GM12878 (cell line): ENCODE results near the gene FUBP3. TPM values are rescaled to one million over a fixed set of nuclear protein-coding genes. Genes with fewer than 3 reads are reported as not detected.

Source experiments
- ATAC-seq: fragments of 200-7000 bp; cut with Tn5 transposase; 3 replicates; pipeline ENCODE4 v1.9.1; 2020; ENCODE audit warnings: mild to moderate bottlenecking, moderate library complexity
- BruUV-seq: library from RNA; stranded (reverse); fragments of 400-500 nt; replicated peaks from 2 replicates; lab custom pipeline; 2021; lab: Mats Ljungman, UMichigan
- CTCF ChIA-PET: fragments of 300-600 bp; sonication (Branson Sonifier 250); formaldehyde crosslinking; extraction: SDS; loops from one replicate; lab custom pipeline; 2021; ENCODE audit warnings: inconsistent platforms; lab: Yijun Ruan, JAX
- POLR2A ChIA-PET: fragments of 350-600 bp; formaldehyde crosslinking; extraction: SDS; loops from one replicate; lab custom pipeline; 2021; ENCODE audit warnings: inconsistent platforms; lab: Charles Lee
- RAD21 ChIA-PET: fragments of 300-600 bp; sonication (Branson Sonifier 250); formaldehyde crosslinking; loops from one replicate; lab custom pipeline; 2023; ENCODE audit warnings: antibody characterized with exemption; ENCODE audit not compliant: unreplicated experiment; lab: Charles Lee
- SMC1A ChIA-PET: fragments of 300-600 bp; sonication (Branson Sonifier 250); formaldehyde crosslinking; loops from one replicate; lab custom pipeline; 2023; ENCODE audit not compliant: unreplicated experiment, uncharacterized antibody; lab: Charles Lee
- DNase-seq: peaks from one replicate; pipeline ENCODE4 v3.0.0-alpha.2; 2011; ENCODE audit warnings: low read depth, low spot score
- FAIRE-seq: peaks from 3 replicates; lab custom pipeline; 2011; peaks lifted over from hg19 to GRCh38; lab: Jason Lieb, UNC
- H2AFZ ChIP-seq: 2 replicates; pipeline ENCODE4 v1.6.0; 2011; ENCODE audit warnings: low read depth, low read length, control low read depth; ENCODE audit not compliant: control insufficient read depth
- H3K27ac ChIP-seq: 2 replicates; pipeline ENCODE4 v1.5.1; 2011; ENCODE audit warnings: control low read depth; ENCODE audit not compliant: control insufficient read depth, insufficient read depth
- H3K27me3 ChIP-seq, 2 experiments: replicated peaks in 1 of 2; 2 replicates each; pipeline versions ENCODE4 v1.6.0 to v1.6.1; 2011; ENCODE audit warnings: low read length in 1 of 2; ENCODE audit not compliant: control insufficient read depth in 2 of 2, insufficient read depth in 2 of 2
- H3K36me3 ChIP-seq, 2 experiments: 2 replicates each; pipeline ENCODE4 v1.5.1; 2011; ENCODE audit warnings: low read length in 1 of 2; ENCODE audit not compliant: control insufficient read depth in 2 of 2, insufficient read depth in 2 of 2
- H3K4me1 ChIP-seq: 2 replicates; pipeline ENCODE4 v1.6.1; 2011; ENCODE audit warnings: mild to moderate bottlenecking, low read length, moderate library complexity, mixed read lengths; ENCODE audit not compliant: control insufficient read depth, insufficient read depth
- H3K4me2 ChIP-seq: 2 replicates; pipeline ENCODE4 v1.6.0; 2011; ENCODE audit warnings: control low read depth; ENCODE audit not compliant: control insufficient read depth, insufficient read depth
- H3K4me3 ChIP-seq: fragments of 200-600 bp; sonication (generic); 2 replicates; pipeline ENCODE4 v1.5.1; 2016
- H3K79me2 ChIP-seq: 2 replicates; pipeline ENCODE4 v1.6.0; 2011; ENCODE audit warnings: low read length; ENCODE audit not compliant: control insufficient read depth, insufficient read depth
- H3K9ac ChIP-seq: 2 replicates; pipeline ENCODE4 v1.8.0; 2011; ENCODE audit warnings: low read length, control low read depth, mixed read lengths; ENCODE audit not compliant: control insufficient read depth, insufficient read depth
- H3K9me3 ChIP-seq: replicated peaks from 3 replicates; pipeline ENCODE4 v1.5.1; 2011; ENCODE audit warnings: mild to moderate bottlenecking, low read length; ENCODE audit not compliant: control insufficient read depth, insufficient read depth
- H4K20me1 ChIP-seq: 2 replicates; pipeline ENCODE4 v1.6.0; 2011; ENCODE audit not compliant: control insufficient read depth, insufficient read depth
- BHLHE40 ChIP-seq, 2 experiments: fragments of 450-650 bp in 1 of 2; IDR thresholded peaks; 2 replicates each; pipeline ENCODE4 v1.6.1; 2011 to 2017; ENCODE audit warnings: low read depth in 2 of 2, borderline replicate concordance in 1 of 2, improper control_type of control experiment in 1 of 2, low read length in 1 of 2, mild to moderate bottlenecking in 1 of 2
- KDM1A ChIP-seq: fragments of 200-600 bp; sonication (generic); IDR thresholded peaks from 2 replicates; pipeline ENCODE4 v1.6.1; 2016; ENCODE audit warnings: borderline replicate concordance
- LARP7 ChIP-seq: fragments of 450-650 bp; IDR thresholded peaks from 2 replicates; pipeline ENCODE4 v1.6.1; 2017; ENCODE audit warnings: mild to moderate bottlenecking
- NFIC ChIP-seq: IDR thresholded peaks from 2 replicates; pipeline ENCODE4 v1.6.1; 2012; ENCODE audit warnings: low read depth, mild to moderate bottlenecking, inconsistent platforms, low read length, moderate library complexity
- NR2F1 ChIP-seq: fragments of 450-650 bp; conservative IDR thresholded peaks from 2 replicates; pipeline ENCODE4 v1.6.1; 2017; ENCODE audit warnings: mild to moderate bottlenecking
- POU2F2 ChIP-seq: IDR thresholded peaks from 3 replicates; pipeline ENCODE4 v1.6.1; 2011; ENCODE audit warnings: low read depth, mild to moderate bottlenecking, low read length, borderline replicate concordance
- RFX5 ChIP-seq: IDR thresholded peaks from 2 replicates; pipeline ENCODE4 v1.6.1; 2011; ENCODE audit warnings: low read depth, low read length, improper control_type of control experiment
- RUNX3 ChIP-seq: IDR thresholded peaks from 2 replicates; pipeline ENCODE4 v1.6.1; 2012; ENCODE audit warnings: low read length, inconsistent platforms
- STAT3 ChIP-seq: IDR thresholded peaks from 2 replicates; pipeline ENCODE4 v1.6.1; 2011; ENCODE audit warnings: low read depth, low read length, improper control_type of control experiment
- YBX1 ChIP-seq: fragments of 450-650 bp; IDR thresholded peaks from 2 replicates; pipeline ENCODE4 v1.6.1; 2016; ENCODE audit warnings: antibody characterized with exemption
- ZNF24 ChIP-seq: fragments of 450-650 bp; IDR thresholded peaks from 2 replicates; pipeline ENCODE4 v1.6.1; 2017; ENCODE audit warnings: antibody characterized with exemption, mild to moderate bottlenecking
- WGBS: methylation state at CpG from one replicate; pipeline ENCODE4 v1.1.6; 2016; ENCODE audit warnings: low lambda C conversion rate; ENCODE audit not compliant: insufficient replicate concordance, insufficient coverage; ENCODE audit errors: missing lambda C conversion rate; 5-methylcytosine and 5-hydroxymethylcytosine counted together
- in situ Hi-C: fragments of 300-500 bp; cut with MboI; formaldehyde crosslinking; loops from 9 replicates; pipeline ENCODE4 v1.14.3; 2018; ENCODE audit warnings: mixed read lengths
- intact Hi-C: fragments of 100-400 bp; cut with micrococcal nuclease; formaldehyde crosslinking; loops from one replicate; pipeline ENCODE4 v1.14.2; 2022; ENCODE audit not compliant: unreplicated experiment
- polyA plus RNA-seq, 11 experiments: library from polyadenylated mRNA; depleted of rRNA in 4 of 11; unstranded in 6 of 11; stranded (reverse) in 5 of 11; fragments of >200 nt; fragmentation: Nextera tagmentation in 4 of 11; fragmentation: Illumina TruSeq in 1 of 11; extraction: Ambion mirVana in 4 of 11; extraction: Trizol in 1 of 11; gene quantifications; 1 replicate in 1 of 11; 2 replicates in 10 of 11; pipeline versions ENCODE4 v1.2.1 to v1.2.3, GENCODE V29; 2011 to 2016; ENCODE audit warnings: inconsistent platforms in 2 of 11, missing spikeins in 2 of 11, low read depth in 1 of 11
- total RNA-seq, 4 experiments: library from RNA; depleted of rRNA in 3 of 4; stranded (reverse); fragments of >200 nt in 3 of 4; fragmentation: Illumina TruSeq in 1 of 4; extraction: Trizol in 1 of 4; gene quantifications; 2 replicates each; pipeline versions ENCODE4 v1.2.1 to v1.2.3, GENCODE V29; 2013 to 2021
- TF ChIP-seq, protein P1 (sequence below): IDR thresholded peaks from 2 replicates; pipeline ENCODE4 v1.6.1; 2011; ENCODE audit warnings: mild to moderate bottlenecking, low read depth, low read length, moderate library complexity; ENCODE audit not compliant: insufficient replicate concordance
- TF ChIP-seq, protein P2 (sequence below): fragments of 450-650 bp; formaldehyde crosslinking; IDR thresholded peaks from 2 replicates; pipeline ENCODE4 v1.4.0; 2020; ENCODE audit warnings: mild to moderate bottlenecking, moderate library complexity

FUBP3 gene
- total and polyA plus RNA-seq, 10 of the 15 experiments (the other 5 are each of a cell fraction or from before 2014, with no cell fraction given) = 2.4 to 49.4 (median 37.2) TPM

DNA sequence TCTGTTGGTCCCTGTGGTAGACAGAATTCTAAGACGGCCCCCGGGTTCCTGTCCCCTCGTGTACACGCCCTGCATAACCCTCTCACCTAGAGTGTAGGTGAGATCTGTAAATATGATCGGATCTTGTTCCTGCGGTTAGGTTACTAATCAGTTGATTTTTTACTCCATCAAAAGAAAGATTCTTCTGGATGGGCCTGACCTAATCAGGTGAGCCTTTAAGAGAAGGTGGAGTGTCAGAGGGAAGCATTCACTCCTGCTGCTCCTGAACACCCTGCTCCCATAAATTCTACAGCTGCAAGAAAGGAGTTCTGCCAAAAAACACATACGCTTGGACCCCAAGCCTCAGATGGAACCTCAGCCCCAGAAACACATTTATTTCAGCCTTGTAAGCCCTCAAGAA is 15.6 kb upstream of the FUBP3 start:
- Histone ChIP-seq H3K36me3 (no peaks in the 10 kb centered on the region), H3K9ac (no peak overlapping the region), H2AFZ (no peak overlapping the region), H3K27ac (no peak overlapping the region), H3K4me3 (no peak overlapping the region), H3K79me2 (no peaks in the 10 kb centered on the region), H4K20me1 (no peaks in the 10 kb centered on the region), H3K27me3 (no peaks in the 10 kb centered on the region), H3K4me1 (no peaks in the 10 kb centered on the region), H3K9me3 (no peaks in the 10 kb centered on the region; the same call in 2 of the 3 replicates), H3K4me2 (no peak overlapping the region)
- ATAC-seq = no peak
- BruUV-seq = no TSS peak
- no peak for FAIRE-seq
- intact Hi-C loops (no loop called here), in situ Hi-C loops (no loop called here)
- ChIA-PET POLR2A (no interaction called here), CTCF (no interaction called here), RAD21 (no interaction called here), SMC1A (no interaction called here)
- 48% methylated on average over 7 of the region's 7 CpGs for WGBS
- no peak for DNase-seq
- TF ChIP-seq KDM1A (no peak), YBX1 (no peak), NFIC (no peak), RFX5 (no peak), ZNF24 (no peak)
- TF ChIP-seq, protein P1, sequence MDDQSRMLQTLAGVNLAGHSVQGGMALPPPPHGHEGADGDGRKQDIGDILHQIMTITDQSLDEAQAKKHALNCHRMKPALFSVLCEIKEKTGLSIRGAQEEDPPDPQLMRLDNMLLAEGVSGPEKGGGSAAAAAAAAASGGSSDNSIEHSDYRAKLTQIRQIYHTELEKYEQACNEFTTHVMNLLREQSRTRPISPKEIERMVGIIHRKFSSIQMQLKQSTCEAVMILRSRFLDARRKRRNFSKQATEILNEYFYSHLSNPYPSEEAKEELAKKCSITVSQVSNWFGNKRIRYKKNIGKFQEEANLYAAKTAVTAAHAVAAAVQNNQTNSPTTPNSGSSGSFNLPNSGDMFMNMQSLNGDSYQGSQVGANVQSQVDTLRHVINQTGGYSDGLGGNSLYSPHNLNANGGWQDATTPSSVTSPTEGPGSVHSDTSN = no peak

DNA sequence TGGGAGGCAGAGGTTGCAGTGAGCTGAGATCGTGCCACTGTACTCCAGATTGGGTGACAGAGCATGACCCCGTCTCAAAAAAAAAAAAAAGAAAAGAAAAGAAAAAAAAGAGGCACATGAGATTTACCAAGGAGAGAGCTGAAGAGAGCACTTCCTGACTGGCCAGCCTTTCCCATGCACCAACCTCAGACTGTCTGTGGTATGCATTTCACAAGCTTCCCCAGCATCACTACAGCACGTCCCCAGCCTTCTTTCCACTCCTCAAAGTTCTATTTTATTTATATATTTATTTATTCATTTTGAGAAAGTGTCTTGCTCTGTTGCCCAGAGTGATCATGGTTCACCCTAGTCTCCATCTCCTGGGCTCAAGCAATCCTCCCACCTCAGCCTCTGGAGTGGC is 13.6 kb upstream of the FUBP3 start:
- Histone ChIP-seq H3K27me3 (no peaks in the 10 kb centered on the region), H3K79me2 (no peaks in the 10 kb centered on the region), H3K4me3 (no peak overlapping the region), H3K27ac (no peak overlapping the region), H3K36me3 (no peaks in the 10 kb centered on the region), H3K9me3 (no peaks in the 10 kb centered on the region; the same call in 2 of the 3 replicates), H2AFZ (no peak overlapping the region), H3K9ac (no peak overlapping the region), H3K4me2 (no peak overlapping the region), H4K20me1 (no peaks in the 10 kb centered on the region), H3K4me1 (no peaks in the 10 kb centered on the region)
- CTCF ChIA-PET = interaction anchor here (0.6 kb wide), 1 partner anchor 683 kb away, joined by 3 read pairs; no protein-coding TSS in a partner anchor
- WGBS = 47% methylated on average over 2 of the region's 3 CpGs
- ATAC-seq (no peak), FAIRE-seq (no peak), DNase-seq (no peak)
- in situ Hi-C loops (no loop called here), intact Hi-C loops (no loop called here)
- BruUV-seq = no TSS peak
- SMC1A ChIA-PET = interaction anchor here (0.7 kb wide), 1 partner anchor 36 kb away, joined by 3 read pairs; no protein-coding TSS in a partner anchor
- RAD21 ChIA-PET = no interaction called here
- POLR2A ChIA-PET = interaction anchor here (0.6 kb wide), 1 partner anchor 8 kb away, joined by 4 read pairs; no protein-coding TSS in a partner anchor
- TF ChIP-seq LARP7 = no peak
- TF ChIP-seq NR2F1 = no peak
- TF ChIP-seq, protein P2, sequence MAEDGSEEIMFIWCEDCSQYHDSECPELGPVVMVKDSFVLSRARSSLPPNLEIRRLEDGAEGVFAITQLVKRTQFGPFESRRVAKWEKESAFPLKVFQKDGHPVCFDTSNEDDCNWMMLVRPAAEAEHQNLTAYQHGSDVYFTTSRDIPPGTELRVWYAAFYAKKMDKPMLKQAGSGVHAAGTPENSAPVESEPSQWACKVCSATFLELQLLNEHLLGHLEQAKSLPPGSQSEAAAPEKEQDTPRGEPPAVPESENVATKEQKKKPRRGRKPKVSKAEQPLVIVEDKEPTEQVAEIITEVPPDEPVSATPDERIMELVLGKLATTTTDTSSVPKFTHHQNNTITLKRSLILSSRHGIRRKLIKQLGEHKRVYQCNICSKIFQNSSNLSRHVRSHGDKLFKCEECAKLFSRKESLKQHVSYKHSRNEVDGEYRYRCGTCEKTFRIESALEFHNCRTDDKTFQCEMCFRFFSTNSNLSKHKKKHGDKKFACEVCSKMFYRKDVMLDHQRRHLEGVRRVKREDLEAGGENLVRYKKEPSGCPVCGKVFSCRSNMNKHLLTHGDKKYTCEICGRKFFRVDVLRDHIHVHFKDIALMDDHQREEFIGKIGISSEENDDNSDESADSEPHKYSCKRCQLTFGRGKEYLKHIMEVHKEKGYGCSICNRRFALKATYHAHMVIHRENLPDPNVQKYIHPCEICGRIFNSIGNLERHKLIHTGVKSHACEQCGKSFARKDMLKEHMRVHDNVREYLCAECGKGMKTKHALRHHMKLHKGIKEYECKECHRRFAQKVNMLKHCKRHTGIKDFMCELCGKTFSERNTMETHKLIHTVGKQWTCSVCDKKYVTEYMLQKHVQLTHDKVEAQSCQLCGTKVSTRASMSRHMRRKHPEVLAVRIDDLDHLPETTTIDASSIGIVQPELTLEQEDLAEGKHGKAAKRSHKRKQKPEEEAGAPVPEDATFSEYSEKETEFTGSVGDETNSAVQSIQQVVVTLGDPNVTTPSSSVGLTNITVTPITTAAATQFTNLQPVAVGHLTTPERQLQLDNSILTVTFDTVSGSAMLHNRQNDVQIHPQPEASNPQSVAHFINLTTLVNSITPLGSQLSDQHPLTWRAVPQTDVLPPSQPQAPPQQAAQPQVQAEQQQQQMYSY (CRISPR knock-in tag) = no peak
- no peak for TF ChIP-seq BHLHE40 (IDR thresholded peaks at IDR 0.05; ENCODE audit: borderline replicate concordance in 1 of 2, low read depth in 2 of 2, low read length in 1 of 2)
- TF ChIP-seq RUNX3 = no peak
- TF ChIP-seq POU2F2 = no peak
- no peak for TF ChIP-seq STAT3
